Neural cell (in vitro differentiated cells): ENCODE measurements around the gene BTNL2. TPM values are rescaled to one million over a fixed set of nuclear protein-coding genes. Genes with fewer than 3 reads are reported as not detected.

Experiments used
- H2AFZ ChIP-seq: fragments of 200-600, 300-800 bp; sonication (generic), shearing (Covaris generic); 2 replicates; pipeline ENCODE4 v1.6.0; 2014; ENCODE audit warnings: low read depth, mild to moderate bottlenecking, antibody characterized with exemption, low read length, moderate library complexity
- H3F3A ChIP-seq: fragments of 200-600 bp; shearing (Covaris generic); 2 replicates; pipeline ENCODE4 v1.6.1; 2016; ENCODE audit warnings: mild to moderate bottlenecking, moderate library complexity, mixed read lengths, antibody characterized with exemption, low read length; ENCODE audit not compliant: insufficient read depth, poor library complexity, severe bottlenecking
- H3K27ac ChIP-seq: fragments of 200-600, 300-800 bp; sonication (generic), shearing (Covaris generic); 2 replicates; pipeline ENCODE4 v1.5.1; 2014; ENCODE audit warnings: mild to moderate bottlenecking, low read length, moderate library complexity
- H3K27me3 ChIP-seq: fragments of 300-800, 200-600 bp; sonication (generic), shearing (Covaris generic); 2 replicates; pipeline ENCODE4 v1.6.0; 2014; ENCODE audit warnings: mild to moderate bottlenecking, low read depth, low read length, moderate library complexity; ENCODE audit not compliant: insufficient read depth
- H3K36me3 ChIP-seq: fragments of 300-800, 200-600 bp; sonication (generic), shearing (Covaris generic); 2 replicates; pipeline ENCODE4 v1.5.1; 2014; ENCODE audit warnings: mild to moderate bottlenecking, antibody characterized with exemption, low read length, moderate library complexity; ENCODE audit not compliant: insufficient read depth
- H3K4me2 ChIP-seq: fragments of 300-800, 200-600 bp; sonication (generic), shearing (Covaris generic); 2 replicates; pipeline ENCODE4 v1.6.0; 2014; ENCODE audit warnings: mild to moderate bottlenecking, low read length
- H3K4me3 ChIP-seq: fragments of 300-800, 200-600 bp; sonication (generic), shearing (Covaris generic); 2 replicates; pipeline ENCODE4 v1.5.1; 2014; ENCODE audit warnings: mild to moderate bottlenecking, low read length, moderate library complexity
- H3K79me2 ChIP-seq: fragments of 200-600 bp; shearing (Covaris generic); replicated peaks from 2 replicates; pipeline ENCODE4 v1.6.0; 2014; ENCODE audit warnings: mild to moderate bottlenecking, low read length, moderate library complexity; ENCODE audit not compliant: insufficient read depth
- H3K9ac ChIP-seq: fragments of 300-800, 200-600 bp; sonication (generic), shearing (Covaris generic); 2 replicates; pipeline ENCODE4 v1.6.1; 2016; ENCODE audit warnings: mild to moderate bottlenecking, low read length, mixed read lengths
- H3K9me2 ChIP-seq: fragments of 200-600 bp; shearing (Covaris generic); 2 replicates; pipeline ENCODE4 v1.6.1; 2016; ENCODE audit warnings: mild to moderate bottlenecking, low read length, mixed read lengths; ENCODE audit not compliant: insufficient read depth
- H3K9me3 ChIP-seq: fragments of 200-600, 300-800 bp; sonication (generic), shearing (Covaris generic); 2 replicates; pipeline ENCODE4 v1.6.1; 2016; ENCODE audit warnings: mild to moderate bottlenecking, mixed run types, low read length, moderate library complexity, mixed read lengths
- H4K20me1 ChIP-seq: fragments of 200-600 bp; shearing (Covaris generic); 2 replicates; pipeline ENCODE4 v1.6.1; 2016; ENCODE audit warnings: mild to moderate bottlenecking, mixed run types; ENCODE audit not compliant: insufficient read depth
- CTCF ChIP-seq: fragments of 450-650 bp; IDR thresholded peaks from 2 replicates; pipeline ENCODE4 v1.5.1; 2014; ENCODE audit warnings: antibody characterized with exemption, mild to moderate bottlenecking, moderate library complexity; ENCODE audit not compliant: poor library complexity, severe bottlenecking
- EP300 ChIP-seq: fragments of 450-650 bp; conservative IDR thresholded peaks from 2 replicates; pipeline ENCODE4 v1.6.1; 2014; ENCODE audit warnings: antibody characterized with exemption, mild to moderate bottlenecking, moderate library complexity; ENCODE audit not compliant: poor library complexity, severe bottlenecking
- EZH2 ChIP-seq: fragments of 200-600, 300-800 bp; shearing (Covaris generic), sonication (generic); IDR thresholded peaks from 2 replicates; pipeline ENCODE4 v1.6.1; 2014; ENCODE audit warnings: antibody characterized with exemption, low read length, borderline replicate concordance, mild to moderate bottlenecking; ENCODE audit not compliant: insufficient read depth, poor library complexity, severe bottlenecking
- MXI1 ChIP-seq: fragments of 450-650 bp; conservative IDR thresholded peaks from 2 replicates; pipeline ENCODE4 v1.6.1; 2014; ENCODE audit warnings: antibody characterized with exemption, mild to moderate bottlenecking; ENCODE audit not compliant: poor library complexity, severe bottlenecking
- POLR2AphosphoS5 ChIP-seq: IDR thresholded peaks from 2 replicates; pipeline ENCODE4 v1.6.1; 2012
- RAD21 ChIP-seq: fragments of 450-650 bp; conservative IDR thresholded peaks from 2 replicates; pipeline ENCODE4 v1.6.1; 2014; ENCODE audit warnings: antibody characterized with exemption, mild to moderate bottlenecking, moderate library complexity
- REST ChIP-seq: IDR thresholded peaks from 2 replicates; pipeline ENCODE4 v1.6.1; 2012; ENCODE audit warnings: borderline replicate concordance
- SMC3 ChIP-seq: fragments of 450-650 bp; conservative IDR thresholded peaks from 2 replicates; pipeline ENCODE4 v1.6.1; 2014; ENCODE audit warnings: antibody characterized with exemption, mild to moderate bottlenecking, moderate library complexity; ENCODE audit not compliant: poor library complexity
- TAF1 ChIP-seq: IDR thresholded peaks from 2 replicates; pipeline ENCODE4 v1.6.1; 2012; ENCODE audit warnings: low read depth
- polyA plus RNA-seq: library from polyadenylated mRNA; depleted of rRNA; stranded (reverse); fragments of >200 nt; gene quantifications from 2 replicates; pipeline ENCODE4 v1.2.3, GENCODE V29; 2014

Gene BTNL2
- polyA plus RNA-seq, 1 donor from 2014 or later, result not detected

GRCh38 chr6:32444433-32444832 is 37.5 kb upstream of the BTNL2 start:
- H3K9ac ChIP-seq, result no peak overlapping the region
- H3K27ac ChIP-seq, result no peak overlapping the region
- no peaks in the 10 kb centered on the region for H3K79me2 ChIP-seq
- no peaks in the 10 kb centered on the region for H3K27me3 ChIP-seq
- TF ChIP-seq EP300 (no peak), TAF1 (no peak), EZH2 (no peak), CTCF (no peak), POLR2AphosphoS5 (no peak)
- no peaks in the 10 kb centered on the region for H3K9me3 ChIP-seq
- H3K4me3 ChIP-seq, result no peak overlapping the region
- H4K20me1 ChIP-seq, result no peaks in the 10 kb centered on the region
- no peak overlapping the region for H3K4me2 ChIP-seq
- H3K9me2 ChIP-seq, result no peaks in the 10 kb centered on the region
- H3K36me3 ChIP-seq, result no peaks in the 10 kb centered on the region
- H3F3A ChIP-seq, result no peaks in the 10 kb centered on the region
- H2AFZ ChIP-seq, result no peak overlapping the region

GRCh38 chr6:32442977-32443552 is 36.1 kb upstream of the BTNL2 start:
- Histone ChIP-seq H3K36me3 (no peaks in the 10 kb centered on the region), H2AFZ (no peak overlapping the region), H3K27me3 (no peaks in the 10 kb centered on the region), H3K4me2 (no peak overlapping the region), H3K9me3 (no peaks in the 10 kb centered on the region), H3K27ac (no peak overlapping the region), H4K20me1 (no peaks in the 10 kb centered on the region), H3K4me3 (no peak overlapping the region), H3K79me2 (no peaks in the 10 kb centered on the region), H3K9ac (no peak overlapping the region), H3F3A (no peaks in the 10 kb centered on the region), H3K9me2 (no peaks in the 10 kb centered on the region)
- TF ChIP-seq EZH2 (no peak), TAF1 (no peak), CTCF (no peak), MXI1 (no peak), RAD21 (no peak), REST (no peak), EP300 (no peak), SMC3 (no peak), POLR2AphosphoS5 (no peak)
